SU-DHL-6 (cell line): Measurements from ENCODE around the gene EXOC3L4.

ENCODE experiments used
- EZH2phosphoT487 ChIP-seq: fragments of 200-600 bp; sonication (generic), shearing (Covaris generic); conservative IDR thresholded peaks from 2 replicates; pipeline ENCODE4 v1.6.1; 2018; ENCODE audit warnings: mild to moderate bottlenecking, antibody characterized with exemption, low read length, moderate library complexity, mixed read lengths
- TF ChIP-seq, protein P1 (sequence below): fragments of 200-600 bp; sonication (generic); IDR thresholded peaks from one replicate; pipeline ENCODE4 v1.5.1; 2017; ENCODE audit warnings: antibody characterized with exemption, mild to moderate bottlenecking, low read length, moderate library complexity; ENCODE audit not compliant: insufficient read depth, poor library complexity, severe bottlenecking

GRCh38 chr14:103081951-103082350, 12.6 kb upstream of the EXOC3L4 start:
- TF ChIP-seq, protein P1, sequence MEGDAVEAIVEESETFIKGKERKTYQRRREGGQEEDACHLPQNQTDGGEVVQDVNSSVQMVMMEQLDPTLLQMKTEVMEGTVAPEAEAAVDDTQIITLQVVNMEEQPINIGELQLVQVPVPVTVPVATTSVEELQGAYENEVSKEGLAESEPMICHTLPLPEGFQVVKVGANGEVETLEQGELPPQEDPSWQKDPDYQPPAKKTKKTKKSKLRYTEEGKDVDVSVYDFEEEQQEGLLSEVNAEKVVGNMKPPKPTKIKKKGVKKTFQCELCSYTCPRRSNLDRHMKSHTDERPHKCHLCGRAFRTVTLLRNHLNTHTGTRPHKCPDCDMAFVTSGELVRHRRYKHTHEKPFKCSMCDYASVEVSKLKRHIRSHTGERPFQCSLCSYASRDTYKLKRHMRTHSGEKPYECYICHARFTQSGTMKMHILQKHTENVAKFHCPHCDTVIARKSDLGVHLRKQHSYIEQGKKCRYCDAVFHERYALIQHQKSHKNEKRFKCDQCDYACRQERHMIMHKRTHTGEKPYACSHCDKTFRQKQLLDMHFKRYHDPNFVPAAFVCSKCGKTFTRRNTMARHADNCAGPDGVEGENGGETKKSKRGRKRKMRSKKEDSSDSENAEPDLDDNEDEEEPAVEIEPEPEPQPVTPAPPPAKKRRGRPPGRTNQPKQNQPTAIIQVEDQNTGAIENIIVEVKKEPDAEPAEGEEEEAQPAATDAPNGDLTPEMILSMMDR: no peak
- no peak for TF ChIP-seq EZH2phosphoT487
